ENCODE data around the gene COX7B. TPM values are rescaled to one million over a fixed set of nuclear protein-coding genes. Genes with fewer than 3 reads are reported as not detected.

The COX7B gene
- total RNA-seq, 1 donor from 2014 or later, result 142 TPM

DNA sequence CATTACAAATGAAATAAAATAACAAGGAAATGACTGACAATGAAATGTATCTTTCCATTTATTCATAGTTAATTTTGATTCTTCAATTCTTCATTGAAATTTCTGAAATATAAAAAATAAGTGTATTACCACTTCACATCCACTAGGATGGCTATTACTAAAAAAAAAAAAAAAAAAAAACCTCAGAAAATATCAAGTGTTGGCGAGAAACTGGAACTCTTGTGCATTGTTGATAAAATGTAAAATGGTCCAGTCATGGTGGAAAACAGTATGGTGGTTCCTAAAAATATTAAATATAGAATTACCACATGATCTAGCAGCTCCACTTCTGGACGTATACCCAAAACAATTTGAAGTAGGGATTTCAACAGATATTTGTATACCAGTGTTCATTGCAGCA lies 47.3 kb downstream of the COX7B start:
- H3K9me3 Mint-ChIP-seq (ENCODE audit: low read depth), result peaks cover 2% of the 10 kb centered on the region
- DNase-seq (ENCODE audit: low spot score), result no peak
- H3K4me3 Mint-ChIP-seq (ENCODE audit: unreplicated experiment), result no peak overlapping the region
- TF ChIP-seq, protein P1, sequence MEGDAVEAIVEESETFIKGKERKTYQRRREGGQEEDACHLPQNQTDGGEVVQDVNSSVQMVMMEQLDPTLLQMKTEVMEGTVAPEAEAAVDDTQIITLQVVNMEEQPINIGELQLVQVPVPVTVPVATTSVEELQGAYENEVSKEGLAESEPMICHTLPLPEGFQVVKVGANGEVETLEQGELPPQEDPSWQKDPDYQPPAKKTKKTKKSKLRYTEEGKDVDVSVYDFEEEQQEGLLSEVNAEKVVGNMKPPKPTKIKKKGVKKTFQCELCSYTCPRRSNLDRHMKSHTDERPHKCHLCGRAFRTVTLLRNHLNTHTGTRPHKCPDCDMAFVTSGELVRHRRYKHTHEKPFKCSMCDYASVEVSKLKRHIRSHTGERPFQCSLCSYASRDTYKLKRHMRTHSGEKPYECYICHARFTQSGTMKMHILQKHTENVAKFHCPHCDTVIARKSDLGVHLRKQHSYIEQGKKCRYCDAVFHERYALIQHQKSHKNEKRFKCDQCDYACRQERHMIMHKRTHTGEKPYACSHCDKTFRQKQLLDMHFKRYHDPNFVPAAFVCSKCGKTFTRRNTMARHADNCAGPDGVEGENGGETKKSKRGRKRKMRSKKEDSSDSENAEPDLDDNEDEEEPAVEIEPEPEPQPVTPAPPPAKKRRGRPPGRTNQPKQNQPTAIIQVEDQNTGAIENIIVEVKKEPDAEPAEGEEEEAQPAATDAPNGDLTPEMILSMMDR (IDR thresholded peaks at IDR 0.05), result peak; percentile 45
- H3K36me3 Mint-ChIP-seq (ENCODE audit: low read depth), result no peaks in the 10 kb centered on the region
- no peak overlapping the region for H3K27ac Mint-ChIP-seq (ENCODE audit: unreplicated experiment)
- no peaks in the 10 kb centered on the region for H3K27me3 Mint-ChIP-seq (ENCODE audit: low read depth)
- no peaks in the 10 kb centered on the region for H3K4me1 Mint-ChIP-seq (ENCODE audit: low read depth)

DNA sequence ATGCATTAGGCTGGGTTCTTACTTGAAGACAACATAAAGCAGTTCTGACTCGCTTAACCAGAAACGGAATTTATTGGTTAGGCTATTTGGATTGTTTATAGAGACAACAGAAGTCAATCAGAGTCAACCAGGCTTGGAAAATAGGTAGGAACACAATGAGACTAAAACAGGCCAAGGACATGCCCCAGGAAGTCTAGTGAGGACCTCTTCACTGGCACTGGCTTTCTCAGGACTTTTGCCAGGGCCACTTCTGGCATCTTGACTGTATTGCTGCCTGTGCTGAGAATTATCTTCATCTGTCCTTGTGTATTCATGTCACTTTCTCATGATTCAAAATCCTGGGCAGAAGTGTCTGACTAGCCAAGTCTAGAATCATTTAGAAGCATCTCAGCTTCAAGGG lies 50.6 kb downstream of the COX7B start:
- Mint-ChIP-seq H3K36me3 (ENCODE audit: low read depth) (no peaks in the 10 kb centered on the region), H3K4me3 (ENCODE audit: unreplicated experiment) (no peak overlapping the region), H3K4me1 (ENCODE audit: low read depth) (peaks cover 11% of the 10 kb centered on the region), H3K27me3 (ENCODE audit: low read depth) (no peaks in the 10 kb centered on the region), H3K9me3 (ENCODE audit: low read depth) (peaks cover 2% of the 10 kb centered on the region), H3K27ac (ENCODE audit: unreplicated experiment) (no peak overlapping the region)
- TF ChIP-seq, protein P1 (IDR thresholded peaks at IDR 0.05), result no peak
- DNase-seq (ENCODE audit: low spot score), result no peak

DNA sequence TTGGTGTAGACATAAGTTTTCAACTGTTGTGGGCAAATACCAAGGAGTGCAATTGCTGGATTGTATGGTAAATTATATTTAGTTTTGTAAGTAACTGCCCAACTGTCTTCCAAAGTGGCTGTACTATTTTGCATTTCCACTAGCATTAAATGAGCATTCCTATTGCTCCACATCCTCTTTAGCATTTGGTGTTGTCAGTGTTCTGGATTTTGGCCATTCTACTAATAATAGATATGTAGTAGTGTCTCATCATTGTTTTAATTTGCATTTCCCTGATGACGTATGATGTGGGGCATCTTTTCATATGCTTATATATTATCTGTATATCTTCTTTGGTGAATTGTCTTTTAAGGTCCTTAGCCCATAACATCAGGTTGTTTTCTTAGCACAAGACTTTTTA lies 52.9 kb downstream of the COX7B start:
- Mint-ChIP-seq H3K27ac (ENCODE audit: unreplicated experiment) (no peak overlapping the region), H3K36me3 (ENCODE audit: low read depth) (no peaks in the 10 kb centered on the region), H3K9me3 (ENCODE audit: low read depth) (peaks cover 3% of the 10 kb centered on the region), H3K4me3 (ENCODE audit: unreplicated experiment) (no peak overlapping the region), H3K4me1 (ENCODE audit: low read depth) (peaks cover 11% of the 10 kb centered on the region), H3K27me3 (ENCODE audit: low read depth) (no peaks in the 10 kb centered on the region)
- TF ChIP-seq, protein P1 (IDR thresholded peaks at IDR 0.05), result no peak
- DNase-seq (ENCODE audit: low spot score), result no peak

DNA sequence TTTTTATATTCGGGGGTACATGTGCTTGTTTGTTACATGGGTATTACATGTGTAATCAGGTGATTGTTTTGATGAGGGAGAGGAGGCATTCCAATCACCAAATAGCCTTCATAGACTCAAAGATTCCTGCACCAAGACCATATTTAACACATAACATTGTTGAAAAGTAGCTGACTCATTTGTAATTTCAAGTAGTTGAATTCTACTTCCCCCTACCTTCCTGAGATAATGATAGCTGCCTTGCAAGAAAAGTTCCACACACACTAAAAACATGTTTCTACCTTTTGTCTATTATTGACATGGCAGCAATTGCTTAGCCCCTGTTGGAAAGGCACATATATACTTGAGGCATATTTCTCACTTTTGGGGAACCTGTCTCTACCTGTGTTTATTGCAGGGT lies 54.0 kb downstream of the COX7B start:
- Mint-ChIP-seq H3K36me3 (ENCODE audit: low read depth) (no peaks in the 10 kb centered on the region), H3K4me3 (ENCODE audit: unreplicated experiment) (no peak overlapping the region), H3K9me3 (ENCODE audit: low read depth) (peaks cover 12% of the 10 kb centered on the region), H3K27me3 (ENCODE audit: low read depth) (no peaks in the 10 kb centered on the region), H3K27ac (ENCODE audit: unreplicated experiment) (peak overlapping the region; percentile 19), H3K4me1 (ENCODE audit: low read depth) (peaks cover 11% of the 10 kb centered on the region)
- DNase-seq (ENCODE audit: low spot score), result no peak
- TF ChIP-seq, protein P1 (IDR thresholded peaks at IDR 0.05), result no peak

DNA sequence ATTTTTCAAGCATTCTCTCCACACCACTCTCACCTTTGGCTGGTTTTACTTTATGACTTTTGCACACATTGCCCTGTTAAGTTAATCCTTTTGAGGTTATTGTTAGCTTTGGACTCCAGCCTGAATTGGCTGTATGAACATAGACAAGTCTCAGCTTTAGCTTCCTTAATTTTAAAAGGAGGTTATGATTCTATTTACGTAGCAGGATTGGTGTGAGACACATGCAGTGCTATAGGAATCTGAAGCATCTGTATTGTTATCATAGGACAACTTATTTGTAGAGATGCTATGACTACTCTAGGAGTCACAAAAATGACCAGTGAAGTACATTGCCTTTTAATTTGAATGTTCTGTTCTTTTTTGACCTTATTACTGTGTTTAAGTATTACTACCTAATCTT lies 54.4 kb downstream of the COX7B start:
- DNase-seq (ENCODE audit: low spot score), result no peak
- H3K4me3 Mint-ChIP-seq (ENCODE audit: unreplicated experiment), result no peak overlapping the region
- peaks cover 11% of the 10 kb centered on the region for H3K4me1 Mint-ChIP-seq (ENCODE audit: low read depth)
- peaks cover 14% of the 10 kb centered on the region for H3K9me3 Mint-ChIP-seq (ENCODE audit: low read depth)
- TF ChIP-seq, protein P1 (IDR thresholded peaks at IDR 0.05), result no peak
- H3K27me3 Mint-ChIP-seq (ENCODE audit: low read depth), result no peaks in the 10 kb centered on the region
- H3K36me3 Mint-ChIP-seq (ENCODE audit: low read depth), result no peaks in the 10 kb centered on the region
- peak overlapping the region; percentile 19 for H3K27ac Mint-ChIP-seq (ENCODE audit: unreplicated experiment)

Other genes with a start within 250 kb of the COX7B start
- 81.9 to 186 TPM (median 94.7 TPM) in 3 replicates for gene ATRX, start 113.3 kb upstream of the COX7B start, total RNA-seq
- gene MAGT1, start 4.0 kb upstream of the COX7B start, total RNA-seq, result 66.6 to 80.8 TPM (median 74.8 TPM) in 3 replicates
- 11.6 to 14.9 TPM (median 12.1 TPM) in 3 replicates for gene ATP7A, start 11.2 kb downstream of the COX7B start, total RNA-seq
- gene PGAM4, start 70.2 kb downstream of the COX7B start, total RNA-seq, result not detected in 3 replicates
- 222 to 362 TPM (median 352 TPM) in 3 replicates for gene PGK1, start 204.8 kb downstream of the COX7B start, total RNA-seq
- 12.4 to 18.1 TPM (median 12.9 TPM) in 3 replicates for gene TAF9B, start 240.2 kb downstream of the COX7B start, total RNA-seq